WERI-Rb-1 (cell line): ENCODE measurements around the gene SCTR.

Experiments used
- DNase-seq: peaks from one replicate; pipeline ENCODE4 v3.0.0-alpha.2; 2020
- H3K27ac ChIP-seq: fragments of 250-450 bp; sonication (Bioruptor Pico); 2 replicates; pipeline ENCODE4 v1.5.1; 2020; ENCODE audit warnings: mild to moderate bottlenecking, moderate library complexity
- H3K27me3 ChIP-seq: fragments of 250-450 bp; sonication (Bioruptor Pico); 2 replicates; pipeline ENCODE4 v1.5.1; 2021; ENCODE audit warnings: mild to moderate bottlenecking, low read depth, moderate library complexity; ENCODE audit not compliant: insufficient read depth, severe bottlenecking
- H3K36me3 ChIP-seq: fragments of 250-450 bp; sonication (Bioruptor Pico); 2 replicates; pipeline ENCODE4 v1.5.1; 2020; ENCODE audit warnings: mild to moderate bottlenecking, moderate library complexity
- H3K4me3 ChIP-seq: 2 replicates; pipeline ENCODE4 v1.5.1; 2011; ENCODE audit warnings: low read depth, mild to moderate bottlenecking, control low read depth, low read length
- H3K9me3 ChIP-seq: fragments of 250-450 bp; sonication (Bioruptor Pico); 2 replicates; pipeline ENCODE4 v1.5.1; 2021; ENCODE audit warnings: mild to moderate bottlenecking, moderate library complexity; ENCODE audit not compliant: severe bottlenecking
- CTCF ChIP-seq: IDR thresholded peaks from 2 replicates; pipeline ENCODE4 v1.5.1; 2011; ENCODE audit warnings: low read depth, mild to moderate bottlenecking, control low read depth, inconsistent platforms, low read length

SCTR gene

GRCh38 chr2:119474371-119475224 is 49.7 kb downstream of the SCTR start:
- Histone ChIP-seq H3K27me3 (no peaks in the 10 kb centered on the region), H3K36me3 (no peaks in the 10 kb centered on the region), H3K27ac (no peak overlapping the region), H3K4me3 (no peak overlapping the region), H3K9me3 (no peaks in the 10 kb centered on the region)
- no peak for DNase-seq
- TF ChIP-seq CTCF = no peak

- no peaks in the 10 kb centered on the region for H3K27me3 ChIP-seq
- TF ChIP-seq CTCF = no peak
These were observed 50.5 kb downstream of the SCTR start for GRCh38 chr2:119473621-119474370.

GRCh38 chr2:119472749-119473148 is 51.5 kb downstream of the SCTR start:
- Histone ChIP-seq H3K27ac (no peak overlapping the region), H3K9me3 (no peaks in the 10 kb centered on the region), H3K36me3 (no peaks in the 10 kb centered on the region), H3K4me3 (no peak overlapping the region), H3K27me3 (no peaks in the 10 kb centered on the region)
- no peak for TF ChIP-seq CTCF
- DNase-seq = no peak

More at GRCh38 chr2:119473621-119474370, 50.5 kb downstream of the SCTR start:
- no peak for DNase-seq
- Histone ChIP-seq H3K27ac (no peak overlapping the region), H3K9me3 (no peaks in the 10 kb centered on the region), H3K4me3 (no peak overlapping the region), H3K36me3 (no peaks in the 10 kb centered on the region)

GRCh38 chr2:119469661-119470297 is 54.5 kb downstream of the SCTR start:
- no peak overlapping the region for H3K27ac ChIP-seq
- no peaks in the 10 kb centered on the region for H3K9me3 ChIP-seq
- no peaks in the 10 kb centered on the region for H3K36me3 ChIP-seq
- no peak for DNase-seq
- H3K27me3 ChIP-seq = no peaks in the 10 kb centered on the region
- H3K4me3 ChIP-seq = no peak overlapping the region
- TF ChIP-seq CTCF = no peak

GRCh38 chr2:119469131-119469530 is 55.2 kb downstream of the SCTR start:
- no peaks in the 10 kb centered on the region for H3K36me3 ChIP-seq
- TF ChIP-seq CTCF = no peak

More at GRCh38 chr2:119469131-119469530, 55.2 kb downstream of the SCTR start:
- no peak for DNase-seq
- Histone ChIP-seq H3K9me3 (no peaks in the 10 kb centered on the region), H3K27me3 (no peaks in the 10 kb centered on the region), H3K4me3 (no peak overlapping the region), H3K27ac (no peak overlapping the region)
